Stimulated activated CD8-positive, alpha-beta memory T cell treated with anti-CD3 and anti-CD28 coated beads, Interleukin-7, amount 100 ng/mL, for 48 hours (primary cell): Measurements from ENCODE around the gene STRN.
"Not testable (repeated sequence)": the region's sequence is repeated elsewhere in the genome, so short reads cannot be mapped to it uniquely, and the experiment has no call there.

Experiments used
- DNase-seq, 2 donors: peaks; one replicate each; pipeline ENCODE4 v3.0.0-alpha.2; 2020; ENCODE audit warnings: low read depth in 1 of 2; ENCODE audit errors: extremely low read depth in 1 of 2

Gene STRN

GRCh38 chr2:36849265-36849664 lies 117.1 kb downstream of the STRN start:
- no peak for DNase-seq

- no peak for DNase-seq
Observed at GRCh38 chr2:36843838-36844237, 122.5 kb downstream of the STRN start.

GRCh38 chr2:36839976-36840617 lies 126.2 kb downstream of the STRN start:
- no peak for DNase-seq

- no peak for DNase-seq
Observed at GRCh38 chr2:36834731-36835524, 131.4 kb downstream of the STRN start.

- DNase-seq: no peak
Observed at GRCh38 chr2:36834203-36834602, 132.1 kb downstream of the STRN start.

GRCh38 chr2:36831185-36831584 lies 135.2 kb downstream of the STRN start:
- DNase-seq: no peak

- DNase-seq: not testable (repeated sequence)
Observed at GRCh38 chr2:36824683-36825082, 141.7 kb downstream of the STRN start.

GRCh38 chr2:36824273-36824672 lies 142.1 kb downstream of the STRN start:
- no peak for DNase-seq

GRCh38 chr2:36823862-36824261 lies 142.5 kb downstream of the STRN start:
- DNase-seq: no peak

GRCh38 chr2:36820942-36821605 lies 145.3 kb downstream of the STRN start:
- DNase-seq: no peak

GRCh38 chr2:36819095-36819711 lies 147.1 kb downstream of the STRN start:
- no peak for DNase-seq

GRCh38 chr2:36818542-36818941 lies 147.8 kb downstream of the STRN start:
- no peak for DNase-seq

GRCh38 chr2:36812196-36812595 lies 154.1 kb downstream of the STRN start:
- no peak for DNase-seq

- no peak for DNase-seq
Observed at GRCh38 chr2:36811071-36811470, 155.3 kb downstream of the STRN start.

GRCh38 chr2:36809069-36809445 lies 157.3 kb downstream of the STRN start:
- no peak for DNase-seq

- DNase-seq: no peak
Observed at GRCh38 chr2:36808386-36809068, 157.8 kb downstream of the STRN start.

- no peak for DNase-seq
Observed at GRCh38 chr2:36807223-36807886, 159.0 kb downstream of the STRN start.

GRCh38 chr2:36805635-36806224 lies 160.6 kb downstream of the STRN start:
- DNase-seq: no peak

- DNase-seq: no peak
Observed at GRCh38 chr2:36802952-36803351, 163.4 kb downstream of the STRN start.

GRCh38 chr2:36801088-36801487 lies 165.2 kb downstream of the STRN start:
- no peak for DNase-seq
